CD4-positive, alpha-beta memory T cell (primary cell): ENCODE results near the gene PLAC1. TPM values are rescaled to one million over a fixed set of nuclear protein-coding genes. Genes with fewer than 3 reads are reported as not detected.

Experiments
- CTCF ChIA-PET: fragments of 350-600 bp; sonication (Branson Sonifier 250); formaldehyde crosslinking; loops from one replicate; lab custom pipeline; 2021; ENCODE audit warnings: inconsistent platforms; ENCODE audit not compliant: partially characterized antibody; lab: Charles Lee
- POLR2A ChIA-PET: fragments of 350-600 bp; sonication (Branson Sonifier 250); formaldehyde crosslinking; loops from one replicate; lab custom pipeline; 2021; ENCODE audit not compliant: partially characterized antibody; lab: Charles Lee
- DNase-seq, 5 donors: peaks; one replicate each; pipeline versions ENCODE4 v3.0.0 to v3.0.0-alpha.2; 2020 to 2022; ENCODE audit warnings: mixed read lengths in 1 of 5
- H3K27ac ChIP-seq: one replicate; pipeline ENCODE4 v1.7.0; 2013; ENCODE audit warnings: low read depth, low read length
- H3K27me3 ChIP-seq: 2 replicates; pipeline ENCODE4 v1.7.0; 2013; ENCODE audit warnings: mild to moderate bottlenecking, low read length, moderate library complexity; ENCODE audit not compliant: insufficient read depth
- H3K36me3 ChIP-seq: 2 replicates; pipeline ENCODE4 v1.7.0; 2013; ENCODE audit warnings: mild to moderate bottlenecking, low read length, moderate library complexity; ENCODE audit not compliant: insufficient read depth
- H3K4me1 ChIP-seq: 2 replicates; pipeline ENCODE4 v1.7.0; 2013; ENCODE audit warnings: mild to moderate bottlenecking, low read length, moderate library complexity; ENCODE audit not compliant: insufficient read depth
- H3K4me3 ChIP-seq, 2 donors: one replicate each; pipeline ENCODE4 v1.7.0; 2013; ENCODE audit warnings: low read length in 2 of 2, mild to moderate bottlenecking in 1 of 2
- H3K9me3 ChIP-seq, 2 donors: one replicate each; pipeline ENCODE4 v1.7.0; 2013; ENCODE audit warnings: low read length in 2 of 2, control low read depth in 1 of 2; ENCODE audit not compliant: control insufficient read depth in 1 of 2
- H3K27ac Mint-ChIP-seq, 7 donors: one replicate each; pipeline ENCODE4 v1.8.0; 2020 to 2021; ENCODE audit warnings: mixed read lengths in 7 of 7, mild to moderate bottlenecking in 6 of 7, inconsistent platforms in 3 of 7, moderate library complexity in 3 of 7
- H3K27me3 Mint-ChIP-seq, 2 donors: one replicate each; pipeline ENCODE4 v1.8.0; 2020 to 2021; ENCODE audit warnings: mixed read lengths in 2 of 2
- H3K36me3 Mint-ChIP-seq, 2 donors: one replicate each; pipeline ENCODE4 v1.8.0; 2020 to 2021; ENCODE audit warnings: mixed read lengths in 2 of 2, inconsistent platforms in 1 of 2, mild to moderate bottlenecking in 1 of 2
- H3K4me1 Mint-ChIP-seq, 4 donors: one replicate each; pipeline ENCODE4 v1.8.0; 2020 to 2021; ENCODE audit warnings: mixed read lengths in 4 of 4, mild to moderate bottlenecking in 1 of 4
- H3K4me3 Mint-ChIP-seq, 8 donors: one replicate each; pipeline ENCODE4 v1.8.0; 2020 to 2021; ENCODE audit warnings: mixed read lengths in 8 of 8, mild to moderate bottlenecking in 7 of 8, moderate library complexity in 6 of 8, inconsistent platforms in 3 of 8
- H3K9me3 Mint-ChIP-seq, 8 donors: one replicate each; pipeline ENCODE4 v1.8.0; 2020 to 2021; ENCODE audit warnings: mixed read lengths in 8 of 8, mild to moderate bottlenecking in 5 of 8, inconsistent platforms in 3 of 8, moderate library complexity in 1 of 8
- intact Hi-C: fragments of 100-400 bp; cut with micrococcal nuclease; formaldehyde crosslinking; loops from one replicate; pipeline ENCODE4 v1.15.1; 2023
- polyA plus RNA-seq, 2 donors: library from polyadenylated mRNA; unstranded; fragments of 300-500 nt; fragmentation: Illumina TruSeq; gene quantifications; one replicate each; pipeline ENCODE4 v1.2.3, GENCODE V29; 2021
- total RNA-seq, 2 experiments: library from RNA; stranded (reverse); gene quantifications; one replicate each; pipeline ENCODE4 v1.2.3, GENCODE V29; 2021

PLAC1 gene
- total and polyA plus RNA-seq, 4 experiments from 2014 or later: not detected

DNA sequence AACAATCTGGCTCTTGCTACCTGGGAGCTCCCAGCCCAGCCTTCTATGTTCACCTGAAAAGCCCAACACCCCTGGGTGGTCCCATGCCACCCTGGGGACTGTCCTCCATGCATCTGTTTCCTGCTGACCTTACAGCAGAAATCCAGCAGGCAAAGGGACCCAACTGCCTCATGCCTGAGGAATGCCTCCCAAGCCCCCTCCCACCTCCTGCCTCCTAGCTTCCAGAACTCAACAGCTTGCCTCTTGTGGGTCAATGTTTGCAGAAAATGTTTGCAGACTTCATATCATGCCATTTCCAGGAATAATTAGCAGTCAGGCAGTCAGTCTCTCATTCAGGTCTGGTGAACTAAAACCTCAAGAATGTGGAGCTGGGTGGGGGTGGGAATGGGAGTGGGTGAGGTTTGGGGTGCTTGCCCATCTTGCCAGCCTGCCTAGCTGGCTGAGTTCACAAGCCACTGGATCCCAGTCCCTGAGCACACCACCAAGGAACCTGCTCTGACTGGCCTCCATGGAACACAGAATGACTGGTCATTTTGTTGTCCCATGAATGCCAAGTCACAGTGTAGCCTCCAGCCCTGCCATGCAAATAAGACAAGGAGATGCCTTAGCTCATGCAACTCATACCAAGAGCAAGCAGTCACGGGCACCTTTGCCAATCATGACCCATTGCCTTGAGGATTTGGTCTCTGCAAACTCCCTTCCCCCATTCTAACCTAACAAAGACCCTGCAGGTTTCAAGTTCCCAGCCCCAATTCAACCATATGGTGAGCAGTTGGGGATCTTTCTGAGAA lies 12.1 kb upstream of the PLAC1 start:
- H3K4me3 ChIP-seq: no peak overlapping the region
- Mint-ChIP-seq H3K27ac (no peak overlapping the region), H3K9me3 (peaks cover 0 to 3% (median 0%) of the 10 kb centered on the region in 8 donors), H3K4me3 (no peak overlapping the region), H3K4me1 (no peaks in the 10 kb centered on the region), H3K36me3 (no peaks in the 10 kb centered on the region), H3K27me3 (peaks cover 0 to 2% of the 10 kb centered on the region in 2 donors)
- ChIA-PET POLR2A (no interaction called here), CTCF (no interaction called here)
- intact Hi-C loops: no loop called here
- no peak overlapping the region for H3K27ac ChIP-seq
- no peaks in the 10 kb centered on the region for H3K36me3 ChIP-seq
- H3K27me3 ChIP-seq: no peaks in the 10 kb centered on the region
- no peaks in the 10 kb centered on the region for H3K9me3 ChIP-seq
- no peak for DNase-seq
- no peaks in the 10 kb centered on the region for H3K4me1 ChIP-seq

GRCh38 chrX:134669378-134670098 lies 11.3 kb upstream of the PLAC1 start:
- H3K9me3 Mint-ChIP-seq: peaks cover 0 to 3% (median 0%) of the 10 kb centered on the region in 8 donors

GRCh38 chrX:134664202-134664601 lies 5.9 kb upstream of the PLAC1 start:
- H3K27me3 Mint-ChIP-seq: peaks cover 2 to 6% of the 10 kb centered on the region in 2 donors
- ChIA-PET POLR2A (no interaction called here), CTCF (no interaction called here)
- H3K27ac Mint-ChIP-seq: no peak overlapping the region
- no peaks in the 10 kb centered on the region for H3K4me1 Mint-ChIP-seq
- no peak overlapping the region for H3K27ac ChIP-seq
- no peak overlapping the region for H3K4me3 ChIP-seq
- no peaks in the 10 kb centered on the region for H3K36me3 ChIP-seq
- no peak overlapping the region for H3K4me3 Mint-ChIP-seq
- no peaks in the 10 kb centered on the region for H3K9me3 Mint-ChIP-seq
- H3K4me1 ChIP-seq: no peaks in the 10 kb centered on the region
- no peaks in the 10 kb centered on the region for H3K27me3 ChIP-seq
- no peaks in the 10 kb centered on the region for H3K36me3 Mint-ChIP-seq
- no peaks in the 10 kb centered on the region for H3K9me3 ChIP-seq
- no peak for DNase-seq
- intact Hi-C loops: no loop called here

More at GRCh38 chrX:134669378-134670098, 11.3 kb upstream of the PLAC1 start:
- DNase-seq: no peak
- CTCF ChIA-PET: no interaction called here
- no peaks in the 10 kb centered on the region for H3K4me1 Mint-ChIP-seq
- no peaks in the 10 kb centered on the region for H3K36me3 ChIP-seq
- peaks cover 0 to 2% of the 10 kb centered on the region in 2 donors for H3K27me3 Mint-ChIP-seq
- no peaks in the 10 kb centered on the region for H3K9me3 ChIP-seq
- H3K4me3 ChIP-seq: no peak overlapping the region
- peak overlapping the region in 1 of 7 donors; percentile 57 for H3K27ac Mint-ChIP-seq
- H3K4me3 Mint-ChIP-seq: no peak overlapping the region
- H3K36me3 Mint-ChIP-seq: no peaks in the 10 kb centered on the region
- POLR2A ChIA-PET: no interaction called here
- no peaks in the 10 kb centered on the region for H3K4me1 ChIP-seq
- H3K27me3 ChIP-seq: no peaks in the 10 kb centered on the region
- H3K27ac ChIP-seq: no peak overlapping the region
- intact Hi-C loops: no loop called here

- CTCF ChIA-PET: no interaction called here
Observed at GRCh38 chrX:134661295-134661694, 3.0 kb upstream of the PLAC1 start.

GRCh38 chrX:134660627-134661026 lies 2.4 kb upstream of the PLAC1 start:
- H3K27ac Mint-ChIP-seq: no peak overlapping the region
- no peak overlapping the region for H3K27ac ChIP-seq
- no peak overlapping the region for H3K4me3 ChIP-seq
- no peaks in the 10 kb centered on the region for H3K9me3 ChIP-seq
- no peaks in the 10 kb centered on the region for H3K4me1 Mint-ChIP-seq
- CTCF ChIA-PET: no interaction called here
- no peaks in the 10 kb centered on the region for H3K4me1 ChIP-seq
- no peaks in the 10 kb centered on the region for H3K9me3 Mint-ChIP-seq
- intact Hi-C loops: no loop called here
- no peaks in the 10 kb centered on the region for H3K36me3 Mint-ChIP-seq
- H3K36me3 ChIP-seq: no peaks in the 10 kb centered on the region
- peaks cover 3 to 6% of the 10 kb centered on the region in 2 donors for H3K27me3 Mint-ChIP-seq
- no peak overlapping the region for H3K4me3 Mint-ChIP-seq
- no peak for DNase-seq
- POLR2A ChIA-PET: no interaction called here
- H3K27me3 ChIP-seq: no peaks in the 10 kb centered on the region

More at GRCh38 chrX:134661295-134661694, 3.0 kb upstream of the PLAC1 start:
- no peaks in the 10 kb centered on the region for H3K4me1 ChIP-seq
- no peaks in the 10 kb centered on the region for H3K36me3 Mint-ChIP-seq
- POLR2A ChIA-PET: no interaction called here
- H3K4me3 Mint-ChIP-seq: no peak overlapping the region
- no peaks in the 10 kb centered on the region for H3K9me3 Mint-ChIP-seq
- H3K4me1 Mint-ChIP-seq: no peaks in the 10 kb centered on the region
- no peak overlapping the region for H3K27ac Mint-ChIP-seq
- no peaks in the 10 kb centered on the region for H3K36me3 ChIP-seq
- intact Hi-C loops: no loop called here
- no peaks in the 10 kb centered on the region for H3K9me3 ChIP-seq
- no peaks in the 10 kb centered on the region for H3K27me3 ChIP-seq
- no peak for DNase-seq
- peaks cover 2 to 6% of the 10 kb centered on the region in 2 donors for H3K27me3 Mint-ChIP-seq
- H3K4me3 ChIP-seq: no peak overlapping the region
- no peak overlapping the region for H3K27ac ChIP-seq

- H3K36me3 ChIP-seq: no peaks in the 10 kb centered on the region
- no peaks in the 10 kb centered on the region for H3K4me1 ChIP-seq
- H3K36me3 Mint-ChIP-seq: no peaks in the 10 kb centered on the region
- no peak overlapping the region for H3K27ac Mint-ChIP-seq
- no peak overlapping the region for H3K4me3 Mint-ChIP-seq
- H3K4me1 Mint-ChIP-seq: peaks cover 0 to 2% (median 0%) of the 10 kb centered on the region in 4 donors
- H3K27ac ChIP-seq: no peak overlapping the region
- POLR2A ChIA-PET: no interaction called here
- no peaks in the 10 kb centered on the region for H3K27me3 ChIP-seq
- DNase-seq: no peak
- H3K9me3 ChIP-seq: no peaks in the 10 kb centered on the region
- CTCF ChIA-PET: no interaction called here
- intact Hi-C loops: no loop called here
- no peaks in the 10 kb centered on the region for H3K9me3 Mint-ChIP-seq
- peaks cover 1 to 6% of the 10 kb centered on the region in 2 donors for H3K27me3 Mint-ChIP-seq
- no peak overlapping the region for H3K4me3 ChIP-seq
Observed at GRCh38 chrX:134659761-134660160, 1.5 kb upstream of the PLAC1 start.

- no peak overlapping the region for H3K27ac Mint-ChIP-seq
- POLR2A ChIA-PET: no interaction called here
- CTCF ChIA-PET: no interaction called here
Observed at GRCh38 chrX:134658760-134659023, 421 bp upstream of the PLAC1 start.

More at GRCh38 chrX:134658760-134659023, 421 bp upstream of the PLAC1 start:
- Mint-ChIP-seq H3K36me3 (no peaks in the 10 kb centered on the region), H3K27me3 (peaks cover 1 to 6% of the 10 kb centered on the region in 2 donors), H3K4me3 (no peak overlapping the region), H3K4me1 (peaks cover 0 to 7% (median 5%) of the 10 kb centered on the region in 4 donors), H3K9me3 (no peaks in the 10 kb centered on the region)
- H3K27me3 ChIP-seq: no peaks in the 10 kb centered on the region
- intact Hi-C loops: no loop called here
- H3K4me1 ChIP-seq: no peaks in the 10 kb centered on the region
- no peaks in the 10 kb centered on the region for H3K9me3 ChIP-seq
- no peak overlapping the region for H3K27ac ChIP-seq
- no peak overlapping the region for H3K4me3 ChIP-seq
- no peaks in the 10 kb centered on the region for H3K36me3 ChIP-seq
- DNase-seq: no peak
